Measurements from ENCODE around the gene DGCR2. TPM values are rescaled to one million over a fixed set of nuclear protein-coding genes. Genes with fewer than 3 reads are reported as not detected.

DGCR2 gene
- total and polyA plus RNA-seq, 9 donors, result 35.4 to 62.2 (median 53.0) TPM

- WGBS (ENCODE audit: insufficient coverage), result 68% methylated on average over 7 of the region's 11 CpGs
- H3K27ac ChIP-seq (ENCODE audit: low read length), result no peak overlapping the region
Measured at GRCh38 chr22:19146215-19146968, 24.2 kb upstream of the DGCR2 start.

GRCh38 chr22:19143967-19144400 lies 21.8 kb upstream of the DGCR2 start:
- Histone ChIP-seq H3K27ac (ENCODE audit: low read length) (peak overlapping the region; percentile 36), H3K36me3 (ENCODE audit: control insufficient read depth, insufficient read depth, low read length) (peaks cover 36% of the 10 kb centered on the region), H3K4me3 (ENCODE audit: low read length) (peak overlapping the region; percentile 67), H3K4me1 (ENCODE audit: control insufficient read depth, insufficient read depth, low read length) (peaks cover 11% of the 10 kb centered on the region), H3K27me3 (ENCODE audit: control insufficient read depth, insufficient read depth, low read length) (peaks cover 28% of the 10 kb centered on the region), H3K9me3 (replicated peaks; ENCODE audit: control insufficient read depth, low read depth, low read length) (no peaks in the 10 kb centered on the region)
- WGBS (ENCODE audit: insufficient coverage), result under 1% methylated on average over 13 of the region's 17 CpGs
- DNase-seq, result no peak

More at GRCh38 chr22:19146215-19146968, 24.2 kb upstream of the DGCR2 start:
- DNase-seq, result no peak
- peaks cover 11% of the 10 kb centered on the region for H3K4me1 ChIP-seq (ENCODE audit: control insufficient read depth, insufficient read depth, low read length)
- H3K4me3 ChIP-seq (ENCODE audit: low read length), result no peak overlapping the region
- H3K9me3 ChIP-seq (replicated peaks; ENCODE audit: control insufficient read depth, low read depth, low read length), result no peaks in the 10 kb centered on the region
- H3K27me3 ChIP-seq (ENCODE audit: control insufficient read depth, insufficient read depth, low read length), result peaks cover 44% of the 10 kb centered on the region
- peaks cover 12% of the 10 kb centered on the region for H3K36me3 ChIP-seq (ENCODE audit: control insufficient read depth, insufficient read depth, low read length)

- no peak for DNase-seq
- Histone ChIP-seq H3K4me3 (ENCODE audit: low read length) (no peak overlapping the region), H3K9me3 (replicated peaks; ENCODE audit: control insufficient read depth, low read depth, low read length) (no peaks in the 10 kb centered on the region), H3K27me3 (ENCODE audit: control insufficient read depth, insufficient read depth, low read length) (peaks cover 20% of the 10 kb centered on the region), H3K27ac (ENCODE audit: low read length) (no peak overlapping the region), H3K4me1 (ENCODE audit: control insufficient read depth, insufficient read depth, low read length) (peaks cover 11% of the 10 kb centered on the region), H3K36me3 (ENCODE audit: control insufficient read depth, insufficient read depth, low read length) (peaks cover 44% of the 10 kb centered on the region)
- WGBS (ENCODE audit: insufficient coverage), result 87% methylated on average over 4 of the region's 5 CpGs
Measured at GRCh38 chr22:19143212-19143611, 21.0 kb upstream of the DGCR2 start.

- Histone ChIP-seq H3K27me3 (ENCODE audit: control insufficient read depth, insufficient read depth, low read length) (peaks cover 12% of the 10 kb centered on the region), H3K4me1 (ENCODE audit: control insufficient read depth, insufficient read depth, low read length) (peaks cover 11% of the 10 kb centered on the region), H3K4me3 (ENCODE audit: low read length) (no peak overlapping the region), H3K9me3 (replicated peaks; ENCODE audit: control insufficient read depth, low read depth, low read length) (no peaks in the 10 kb centered on the region), H3K27ac (ENCODE audit: low read length) (no peak overlapping the region), H3K36me3 (ENCODE audit: control insufficient read depth, insufficient read depth, low read length) (peaks cover 52% of the 10 kb centered on the region)
- 97% methylated on average over 4 of the region's 9 CpGs for WGBS (ENCODE audit: insufficient coverage)
- DNase-seq, result no peak
Measured at GRCh38 chr22:19142394-19142793, 20.2 kb upstream of the DGCR2 start.

- H3K4me3 ChIP-seq (ENCODE audit: low read length), result no peak overlapping the region
- H3K9me3 ChIP-seq (replicated peaks; ENCODE audit: control insufficient read depth, low read depth, low read length), result no peaks in the 10 kb centered on the region
- peaks cover 72% of the 10 kb centered on the region for H3K36me3 ChIP-seq (ENCODE audit: control insufficient read depth, insufficient read depth, low read length)
- DNase-seq, result no peak
- 82% methylated on average over 4 of the region's 5 CpGs for WGBS (ENCODE audit: insufficient coverage)
- no peaks in the 10 kb centered on the region for H3K27me3 ChIP-seq (ENCODE audit: control insufficient read depth, insufficient read depth, low read length)
- H3K4me1 ChIP-seq (ENCODE audit: control insufficient read depth, insufficient read depth, low read length), result peaks cover 11% of the 10 kb centered on the region
- H3K27ac ChIP-seq (ENCODE audit: low read length), result no peak overlapping the region
Measured at GRCh38 chr22:19139974-19140373, 17.8 kb upstream of the DGCR2 start.

- WGBS (ENCODE audit: insufficient coverage), result 88% methylated on average over 9 of the region's 9 CpGs
- Histone ChIP-seq H3K9me3 (replicated peaks; ENCODE audit: control insufficient read depth, low read depth, low read length) (no peaks in the 10 kb centered on the region), H3K4me1 (ENCODE audit: control insufficient read depth, insufficient read depth, low read length) (peaks cover 9% of the 10 kb centered on the region), H3K27ac (ENCODE audit: low read length) (no peak overlapping the region), H3K36me3 (ENCODE audit: control insufficient read depth, insufficient read depth, low read length) (peaks cover 82% of the 10 kb centered on the region), H3K27me3 (ENCODE audit: control insufficient read depth, insufficient read depth, low read length) (no peaks in the 10 kb centered on the region), H3K4me3 (ENCODE audit: low read length) (no peak overlapping the region)
- DNase-seq, result no peak
Measured at GRCh38 chr22:19139001-19139356, 16.8 kb upstream of the DGCR2 start.

GRCh38 chr22:19138217-19139000 lies 16.2 kb upstream of the DGCR2 start:
- H3K36me3 ChIP-seq (ENCODE audit: control insufficient read depth, insufficient read depth, low read length), result peaks cover 87% of the 10 kb centered on the region
- no peak for DNase-seq
- no peak overlapping the region for H3K27ac ChIP-seq (ENCODE audit: low read length)
- no peak overlapping the region for H3K4me3 ChIP-seq (ENCODE audit: low read length)
- H3K9me3 ChIP-seq (replicated peaks; ENCODE audit: control insufficient read depth, low read depth, low read length), result no peaks in the 10 kb centered on the region
- no peaks in the 10 kb centered on the region for H3K27me3 ChIP-seq (ENCODE audit: control insufficient read depth, insufficient read depth, low read length)
- 80% methylated on average over 8 of the region's 15 CpGs for WGBS (ENCODE audit: insufficient coverage)
- H3K4me1 ChIP-seq (ENCODE audit: control insufficient read depth, insufficient read depth, low read length), result peaks cover 3% of the 10 kb centered on the region

- Histone ChIP-seq H3K4me1 (ENCODE audit: control insufficient read depth, insufficient read depth, low read length) (no peaks in the 10 kb centered on the region), H3K27ac (ENCODE audit: low read length) (no peak overlapping the region), H3K27me3 (ENCODE audit: control insufficient read depth, insufficient read depth, low read length) (no peaks in the 10 kb centered on the region), H3K4me3 (ENCODE audit: low read length) (no peak overlapping the region), H3K9me3 (replicated peaks; ENCODE audit: control insufficient read depth, low read depth, low read length) (no peaks in the 10 kb centered on the region), H3K36me3 (ENCODE audit: control insufficient read depth, insufficient read depth, low read length) (peaks cover 92% of the 10 kb centered on the region)
- no peak for DNase-seq
- WGBS (ENCODE audit: insufficient coverage), result 91% methylated on average over 11 of the region's 11 CpGs
Measured at GRCh38 chr22:19137384-19138216, 15.4 kb upstream of the DGCR2 start.

GRCh38 chr22:19136915-19137314 lies 14.7 kb upstream of the DGCR2 start:
- Histone ChIP-seq H3K27me3 (ENCODE audit: control insufficient read depth, insufficient read depth, low read length) (no peaks in the 10 kb centered on the region), H3K4me1 (ENCODE audit: control insufficient read depth, insufficient read depth, low read length) (no peaks in the 10 kb centered on the region), H3K27ac (ENCODE audit: low read length) (no peak overlapping the region), H3K9me3 (replicated peaks; ENCODE audit: control insufficient read depth, low read depth, low read length) (no peaks in the 10 kb centered on the region), H3K4me3 (ENCODE audit: low read length) (no peak overlapping the region), H3K36me3 (ENCODE audit: control insufficient read depth, insufficient read depth, low read length) (peaks cover 85% of the 10 kb centered on the region)
- DNase-seq, result no peak
- WGBS (ENCODE audit: insufficient coverage), result 97% methylated on average over 10 of the region's 10 CpGs

GRCh38 chr22:19134874-19135273 lies 12.7 kb upstream of the DGCR2 start:
- H3K36me3 ChIP-seq (ENCODE audit: control insufficient read depth, insufficient read depth, low read length), result peaks cover 65% of the 10 kb centered on the region
- 90% methylated on average over 13 of the region's 18 CpGs for WGBS (ENCODE audit: insufficient coverage)
- H3K4me1 ChIP-seq (ENCODE audit: control insufficient read depth, insufficient read depth, low read length), result no peaks in the 10 kb centered on the region
- no peak overlapping the region for H3K27ac ChIP-seq (ENCODE audit: low read length)
- DNase-seq, result no peak
- no peak overlapping the region for H3K4me3 ChIP-seq (ENCODE audit: low read length)
- H3K9me3 ChIP-seq (replicated peaks; ENCODE audit: control insufficient read depth, low read depth, low read length), result no peaks in the 10 kb centered on the region
- no peaks in the 10 kb centered on the region for H3K27me3 ChIP-seq (ENCODE audit: control insufficient read depth, insufficient read depth, low read length)
